Activated naive CD8-positive, alpha-beta T cell treated with anti-CD3 and anti-CD28 coated beads for 36 hours (primary cell): ENCODE measurements around the gene SESN3. TPM values are rescaled to one million over a fixed set of nuclear protein-coding genes. Genes with fewer than 3 reads are reported as not detected.
"Not testable (repeated sequence)": the region's sequence is repeated elsewhere in the genome, so short reads cannot be mapped to it uniquely, and the experiment has no call there.

ENCODE experiments used
- DNase-seq: peaks from one replicate; pipeline ENCODE4 v3.0.0; 2021
- H3K27ac Mint-ChIP-seq: one replicate; pipeline ENCODE4 v1.8.0; 2022; ENCODE audit warnings: mild to moderate bottlenecking, moderate library complexity, mixed read lengths
- H3K27me3 Mint-ChIP-seq: one replicate; pipeline ENCODE4 v1.8.0; 2022; ENCODE audit warnings: mild to moderate bottlenecking, mixed read lengths
- H3K36me3 Mint-ChIP-seq: one replicate; pipeline ENCODE4 v1.8.0; 2021; ENCODE audit warnings: mild to moderate bottlenecking, mixed read lengths
- H3K4me1 Mint-ChIP-seq: one replicate; pipeline ENCODE4 v1.8.0; 2021; ENCODE audit warnings: mixed read lengths
- H3K4me3 Mint-ChIP-seq: one replicate; pipeline ENCODE4 v1.8.0; 2022; ENCODE audit warnings: mild to moderate bottlenecking, moderate library complexity, mixed read lengths
- H3K9me3 Mint-ChIP-seq: one replicate; pipeline ENCODE4 v1.8.0; 2022; ENCODE audit warnings: mixed read lengths
- total RNA-seq, 2 experiments: library from RNA; stranded (reverse); gene quantifications; one replicate each; pipeline ENCODE4 v1.2.3, GENCODE V29; 2021

SESN3 gene
- total RNA-seq = 10 to 100 TPM; 16.2 to 16.4 TPM

GRCh38 chr11:95231127-95231880 is at the start of gene SESN3:
TSS of gene SESN3 (minus strand) at chr11:95231202. CDS start at chr11:95230860, 342 bp downstream.
- Mint-ChIP-seq H3K36me3 (peaks cover under 1% of the 10 kb centered on the region), H3K4me1 (peaks cover 31% of the 10 kb centered on the region), H3K9me3 (peaks cover 2% of the 10 kb centered on the region), H3K27ac (peak within 1 kb of the TSS; percentile 82), H3K27me3 (no peaks in the 10 kb centered on the region), H3K4me3 (no peak within 1 kb of the TSS)
- peak; percentile 99 for DNase-seq

GRCh38 chr11:95279921-95280868 is 49.2 kb upstream of the SESN3 start:
- no peaks in the 10 kb centered on the region for H3K36me3 Mint-ChIP-seq
- no peaks in the 10 kb centered on the region for H3K9me3 Mint-ChIP-seq
- peaks cover 2% of the 10 kb centered on the region for H3K4me1 Mint-ChIP-seq
- H3K4me3 Mint-ChIP-seq = no peak overlapping the region
- no peak overlapping the region for H3K27ac Mint-ChIP-seq
- DNase-seq = no peak
- H3K27me3 Mint-ChIP-seq = no peaks in the 10 kb centered on the region

DNA sequence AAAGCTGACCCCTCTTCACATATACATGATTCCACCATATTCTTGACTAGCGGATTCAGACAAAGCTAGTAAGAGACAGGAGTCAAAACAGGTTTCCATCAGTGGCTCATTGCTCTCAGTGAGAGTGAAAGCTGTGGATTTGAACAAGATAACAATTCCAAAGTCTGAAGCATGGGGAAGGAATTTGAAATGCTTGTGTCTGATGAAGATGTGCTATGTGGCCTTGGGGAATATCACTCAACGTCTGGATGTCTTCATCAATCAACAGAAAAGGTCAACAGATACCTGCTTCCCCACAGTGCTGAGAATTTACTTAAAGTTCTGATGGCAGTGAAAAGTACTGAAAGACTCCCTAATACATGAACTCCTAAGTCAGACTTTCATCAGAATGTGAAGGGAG is 46.9 kb upstream of the SESN3 start:
- Mint-ChIP-seq H3K36me3 (no peaks in the 10 kb centered on the region), H3K4me3 (no peak overlapping the region), H3K27me3 (no peaks in the 10 kb centered on the region), H3K9me3 (no peaks in the 10 kb centered on the region), H3K27ac (no peak overlapping the region), H3K4me1 (no peaks in the 10 kb centered on the region)
- no peak for DNase-seq

- no peak overlapping the region for H3K4me3 Mint-ChIP-seq
- no peaks in the 10 kb centered on the region for H3K9me3 Mint-ChIP-seq
- no peaks in the 10 kb centered on the region for H3K36me3 Mint-ChIP-seq
- H3K27me3 Mint-ChIP-seq = no peaks in the 10 kb centered on the region
- H3K27ac Mint-ChIP-seq = no peak overlapping the region
- no peak for DNase-seq
- no peaks in the 10 kb centered on the region for H3K4me1 Mint-ChIP-seq
These were observed 45.1 kb upstream of the SESN3 start for GRCh38 chr11:95276139-95276538.

DNA sequence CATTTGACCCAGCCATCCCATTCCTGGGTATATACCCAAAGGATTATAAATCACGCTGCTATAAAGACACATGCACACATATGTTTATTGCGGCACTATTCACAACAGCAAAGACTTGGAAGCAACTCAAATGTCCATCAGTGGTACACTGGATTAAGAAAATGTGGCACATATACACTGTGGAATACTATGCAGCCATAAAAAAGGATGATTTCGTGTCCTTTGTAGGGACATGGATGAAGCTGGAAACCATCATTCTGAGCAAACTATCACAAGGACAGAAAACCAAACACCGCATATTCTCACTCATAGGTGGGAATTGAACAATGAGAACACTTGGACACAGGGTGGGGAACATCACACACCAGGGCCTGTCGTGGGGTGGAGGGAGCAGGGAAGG is 42.6 kb upstream of the SESN3 start:
- not testable (repeated sequence) for H3K27ac Mint-ChIP-seq, H3K36me3 Mint-ChIP-seq, H3K4me1 Mint-ChIP-seq, H3K4me3 Mint-ChIP-seq, H3K27me3 Mint-ChIP-seq, H3K9me3 Mint-ChIP-seq, DNase-seq

- Mint-ChIP-seq H3K4me1 (no peaks in the 10 kb centered on the region), H3K27me3 (no peaks in the 10 kb centered on the region), H3K27ac (no peak overlapping the region), H3K36me3 (no peaks in the 10 kb centered on the region), H3K4me3 (no peak overlapping the region), H3K9me3 (peaks cover 2% of the 10 kb centered on the region)
- no peak for DNase-seq
These were observed 38.2 kb upstream of the SESN3 start for GRCh38 chr11:95269036-95269819.

- peaks cover 5% of the 10 kb centered on the region for H3K4me1 Mint-ChIP-seq
- H3K4me3 Mint-ChIP-seq = no peak overlapping the region
- no peak for DNase-seq
- H3K9me3 Mint-ChIP-seq = peaks cover 2% of the 10 kb centered on the region
- no peak overlapping the region for H3K27ac Mint-ChIP-seq
- H3K36me3 Mint-ChIP-seq = no peaks in the 10 kb centered on the region
- no peaks in the 10 kb centered on the region for H3K27me3 Mint-ChIP-seq
These were observed 37.4 kb upstream of the SESN3 start for GRCh38 chr11:95268391-95268790.

DNA sequence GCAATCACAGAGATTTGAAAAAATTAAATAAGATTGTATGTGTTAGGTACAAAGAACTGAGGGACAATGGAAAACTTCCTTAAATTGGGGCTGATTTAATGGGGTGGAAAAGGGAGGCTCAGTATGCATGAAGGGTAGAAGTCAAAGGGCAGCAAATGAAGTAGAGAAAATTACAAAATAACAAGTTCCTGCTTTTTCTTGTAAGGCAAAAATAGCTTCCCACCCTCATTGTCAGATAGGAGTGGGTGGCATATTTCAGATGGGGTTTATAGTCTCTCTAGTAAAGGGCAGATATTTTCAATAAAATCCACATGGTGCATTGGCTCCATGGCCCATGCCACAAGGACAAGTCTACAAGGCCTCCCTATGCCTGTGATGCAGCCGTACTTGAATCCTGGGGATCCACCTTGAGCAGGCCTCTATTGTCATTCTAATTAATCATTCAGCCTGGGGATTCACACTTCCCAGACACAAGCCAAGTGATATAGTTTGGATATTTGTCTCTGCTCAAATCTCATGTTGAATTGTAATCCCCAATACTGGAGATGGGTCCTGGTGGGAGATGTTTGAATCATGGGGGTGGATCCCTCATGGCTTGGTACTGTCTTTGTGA is 36.7 kb upstream of the SESN3 start:
- no peaks in the 10 kb centered on the region for H3K36me3 Mint-ChIP-seq
- peaks cover 2% of the 10 kb centered on the region for H3K9me3 Mint-ChIP-seq
- peaks cover 6% of the 10 kb centered on the region for H3K4me1 Mint-ChIP-seq
- H3K4me3 Mint-ChIP-seq = no peak overlapping the region
- H3K27ac Mint-ChIP-seq = no peak overlapping the region
- H3K27me3 Mint-ChIP-seq = no peaks in the 10 kb centered on the region
- DNase-seq = no peak

GRCh38 chr11:95266751-95267374 is 35.9 kb upstream of the SESN3 start:
- Mint-ChIP-seq H3K36me3 (no peaks in the 10 kb centered on the region), H3K27ac (no peak overlapping the region), H3K27me3 (no peaks in the 10 kb centered on the region), H3K4me1 (peaks cover 6% of the 10 kb centered on the region), H3K9me3 (peaks cover 2% of the 10 kb centered on the region), H3K4me3 (no peak overlapping the region)
- no peak for DNase-seq

DNA sequence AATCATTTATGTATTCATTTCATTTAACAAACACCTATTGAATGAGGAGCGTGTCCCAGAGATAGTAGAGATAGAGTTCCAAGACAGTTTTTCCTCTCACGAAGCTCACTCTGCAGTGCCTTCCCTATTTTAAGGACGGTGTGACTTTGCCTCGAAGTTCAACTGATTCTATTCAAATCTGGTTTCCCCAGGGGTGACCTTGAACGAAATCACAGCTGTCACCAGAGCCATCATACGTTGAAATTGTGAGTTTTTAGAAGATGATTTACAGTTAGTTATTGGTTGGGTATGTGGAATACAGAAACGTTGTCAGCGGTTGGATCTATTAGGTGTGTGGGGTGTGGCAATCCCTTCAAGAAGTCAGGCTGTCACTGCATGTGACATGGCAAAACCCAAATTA is 33.9 kb upstream of the SESN3 start:
- Mint-ChIP-seq H3K4me1 (peaks cover 6% of the 10 kb centered on the region), H3K36me3 (no peaks in the 10 kb centered on the region), H3K9me3 (peaks cover 2% of the 10 kb centered on the region), H3K27me3 (no peaks in the 10 kb centered on the region), H3K27ac (no peak overlapping the region), H3K4me3 (no peak overlapping the region)
- DNase-seq = no peak

- Mint-ChIP-seq H3K36me3 (peaks cover under 1% of the 10 kb centered on the region), H3K27ac (peak overlapping the region; percentile 26), H3K4me3 (no peak overlapping the region), H3K27me3 (no peaks in the 10 kb centered on the region), H3K9me3 (peaks cover 2% of the 10 kb centered on the region), H3K4me1 (peaks cover 6% of the 10 kb centered on the region)
- no peak for DNase-seq
These were observed 32.2 kb upstream of the SESN3 start for GRCh38 chr11:95262994-95263765.

GRCh38 chr11:95257456-95257971 is 26.5 kb upstream of the SESN3 start:
- peaks cover 2% of the 10 kb centered on the region for H3K36me3 Mint-ChIP-seq
- H3K9me3 Mint-ChIP-seq = no peaks in the 10 kb centered on the region
- DNase-seq = no peak
- no peaks in the 10 kb centered on the region for H3K27me3 Mint-ChIP-seq
- no peak overlapping the region for H3K4me3 Mint-ChIP-seq
- H3K4me1 Mint-ChIP-seq = peaks cover 30% of the 10 kb centered on the region
- H3K27ac Mint-ChIP-seq = no peak overlapping the region

DNA sequence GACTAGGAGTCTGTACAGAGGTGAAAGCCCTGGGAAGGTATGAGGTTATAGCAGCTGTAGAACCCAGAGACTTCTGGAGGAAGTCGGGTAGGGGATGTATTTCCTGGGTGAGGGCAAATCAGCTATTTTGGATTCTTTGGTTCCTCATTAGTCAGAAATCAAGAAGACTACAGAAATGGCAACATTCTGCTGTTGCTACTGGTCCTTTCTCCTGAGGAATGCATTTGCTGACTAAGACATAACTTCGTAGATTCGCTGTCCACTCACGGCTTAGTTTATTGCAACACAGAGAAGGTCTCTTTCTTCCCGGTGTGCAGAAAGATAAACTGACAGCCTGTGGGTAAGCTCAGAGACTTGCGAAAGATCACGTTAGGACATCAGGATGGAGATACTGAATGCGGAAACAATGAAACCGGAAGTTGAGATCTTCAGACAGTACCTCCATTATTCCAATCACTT is 25.3 kb upstream of the SESN3 start:
- H3K36me3 Mint-ChIP-seq = peaks cover 2% of the 10 kb centered on the region
- no peaks in the 10 kb centered on the region for H3K27me3 Mint-ChIP-seq
- DNase-seq = no peak
- peaks cover 30% of the 10 kb centered on the region for H3K4me1 Mint-ChIP-seq
- peak overlapping the region; percentile 34 for H3K27ac Mint-ChIP-seq
- H3K9me3 Mint-ChIP-seq = no peaks in the 10 kb centered on the region
- H3K4me3 Mint-ChIP-seq = no peak overlapping the region
